Kidney (tissue), 14 donors: ENCODE results near the gene USP22. TPM values are rescaled to one million over a fixed set of nuclear protein-coding genes. Genes with fewer than 3 reads are reported as not detected.

Source experiments
- DNase-seq, 5 donors: peaks; one replicate each; pipeline ENCODE4 v3.0.0-alpha.2; 2013 to 2020
- FAIRE-seq: peaks from 2 replicates; lab custom pipeline; 2012; peaks lifted over from hg19 to GRCh38; lab: Jason Lieb, UNC
- H3K27ac ChIP-seq, 2 donors: one replicate each; pipeline ENCODE4 v1.7.0; 2013; ENCODE audit warnings: low read depth in 2 of 2, low read length in 2 of 2, inconsistent platforms in 1 of 2
- H3K27me3 ChIP-seq: one replicate; pipeline ENCODE4 v1.7.1; 2013; ENCODE audit warnings: low read length, inconsistent platforms; ENCODE audit not compliant: control insufficient read depth, insufficient read depth
- H3K36me3 ChIP-seq, 3 donors: one replicate each; pipeline versions ENCODE4 v1.7.0 to v1.7.1; 2013; ENCODE audit warnings: low read length in 3 of 3, control low read depth in 1 of 3, inconsistent platforms in 1 of 3; ENCODE audit not compliant: insufficient read depth in 3 of 3, control insufficient read depth in 2 of 3
- H3K4me1 ChIP-seq, 3 donors: one replicate each; pipeline versions ENCODE4 v1.7.0 to v1.7.1; 2013; ENCODE audit warnings: low read length in 3 of 3, inconsistent platforms in 1 of 3, low read depth in 1 of 3; ENCODE audit not compliant: control insufficient read depth in 2 of 3, insufficient read depth in 2 of 3
- H3K4me3 ChIP-seq, 3 donors: one replicate each; pipeline versions ENCODE4 v1.7.0 to v1.8.1; 2013; ENCODE audit warnings: low read length in 3 of 3, control low read depth in 1 of 3, inconsistent platforms in 1 of 3
- H3K9ac ChIP-seq, 3 donors: one replicate each; pipeline versions ENCODE4 v1.7.0 to v1.7.1; 2013; ENCODE audit warnings: low read length in 3 of 3, control low read depth in 1 of 3, inconsistent platforms in 1 of 3
- H3K9me3 ChIP-seq, 3 donors: one replicate each; pipeline versions ENCODE4 v1.7.0 to v1.7.1; 2013; ENCODE audit warnings: low read length in 3 of 3, control low read depth in 1 of 3, inconsistent platforms in 1 of 3; ENCODE audit not compliant: control insufficient read depth in 2 of 3, insufficient read depth in 1 of 3
- CTCF ChIP-seq: IDR thresholded peaks from 3 replicates; pipeline ENCODE4 v1.5.1; 2012; ENCODE audit warnings: mild to moderate bottlenecking, moderate library complexity, borderline replicate concordance; ENCODE audit not compliant: insufficient read depth; ENCODE audit errors: extremely low read depth
- intact Hi-C: fragments of 100-400 bp; cut with DNase I; formaldehyde crosslinking; loops from one replicate; pipeline ENCODE4 v1.11.1; 2022
- polyA plus RNA-seq: library from polyadenylated mRNA; stranded (reverse); fragments of 350-450 nt; fragmentation: Illumina TruSeq; extraction: RNeasy Lipid Tissue Mini Kit (QIAGEN cat#74804); gene quantifications from one replicate; pipeline ENCODE4 v1.2.3, GENCODE V29; 2014; ENCODE audit warnings: low read depth, low replicate concordance; ENCODE audit not compliant: insufficient read depth
- total RNA-seq: library from RNA; stranded (reverse); fragmentation: NEBNext Ultra II Directional; extraction: Animal tissue kit (Norgen Biotek cat#: 25700); gene quantifications from one replicate; pipeline ENCODE4 v1.2.1, GENCODE V29; 2021
- donor health status: control.
- donor health status: control.
- donor health status: control.
- donor health status: control.
- donor health status: control.
- donor health status: DM: yes; HTN: yes; CAD: no.
- donor health status: Normal renal cell carcinoma (clear cell type).

Gene USP22
- total and polyA plus RNA-seq, 2 donors from 2014 or later, result 47.8 to 176 TPM

- peak in 1 of 5 donors; percentile 9 for DNase-seq
- H3K4me1 ChIP-seq, result peaks cover 0 to 5% (median 1%) of the 10 kb centered on the region in 3 donors
- TF ChIP-seq CTCF, result no peak
- no peak overlapping the region for H3K9ac ChIP-seq
- no peak overlapping the region for H3K27ac ChIP-seq
- H3K4me3 ChIP-seq, result no peak overlapping the region
- no peak for FAIRE-seq
- no peaks in the 10 kb centered on the region for H3K27me3 ChIP-seq
- H3K36me3 ChIP-seq, result peaks cover 22 to 76% (median 71%) of the 10 kb centered on the region in 3 donors
- no peaks in the 10 kb centered on the region for H3K9me3 ChIP-seq
- intact Hi-C loops, result no loop called here
Observed at GRCh38 chr17:21008992-21009671, 33.7 kb downstream of the USP22 start.

- intact Hi-C loops, result no loop called here
Observed at GRCh38 chr17:21008160-21008915, 34.5 kb downstream of the USP22 start.

GRCh38 chr17:21007646-21008045 is 35.2 kb downstream of the USP22 start:
- no peak for FAIRE-seq
- Histone ChIP-seq H3K27ac (no peak overlapping the region), H3K9ac (no peak overlapping the region), H3K4me3 (no peak overlapping the region), H3K4me1 (peaks cover 0 to 4% (median 0%) of the 10 kb centered on the region in 3 donors), H3K27me3 (no peaks in the 10 kb centered on the region), H3K9me3 (no peaks in the 10 kb centered on the region), H3K36me3 (peaks cover 26 to 84% (median 73%) of the 10 kb centered on the region in 3 donors)
- intact Hi-C loops, result no loop called here
- peak in 1 of 5 donors; percentile 10 for DNase-seq
- TF ChIP-seq CTCF, result no peak

More at GRCh38 chr17:21008160-21008915, 34.5 kb downstream of the USP22 start:
- peaks cover 0 to 4% (median 0%) of the 10 kb centered on the region in 3 donors for H3K4me1 ChIP-seq
- H3K27me3 ChIP-seq, result no peaks in the 10 kb centered on the region
- H3K36me3 ChIP-seq, result peaks cover 26 to 81% (median 74%) of the 10 kb centered on the region in 3 donors
- no peak overlapping the region for H3K4me3 ChIP-seq
- no peak for FAIRE-seq
- no peak overlapping the region for H3K27ac ChIP-seq
- no peak overlapping the region for H3K9ac ChIP-seq
- no peak for TF ChIP-seq CTCF
- no peaks in the 10 kb centered on the region for H3K9me3 ChIP-seq
- peak in 1 of 5 donors; percentile 17 for DNase-seq
